SJSA1 (cell line): Measurements from ENCODE around the gene PLCB4. TPM values are rescaled to one million over a fixed set of nuclear protein-coding genes. Genes with fewer than 3 reads are reported as not detected.
A peak's percentile ranks its signal among the peaks of the same experiment; 100 is the strongest.

ENCODE experiments used
- DNase-seq, 2 experiments: peaks; one replicate each; pipeline ENCODE4 v3.0.0-alpha.2; 2015 to 2020; ENCODE audit warnings: low spot score in 2 of 2, low read depth in 1 of 2
- H3K27ac ChIP-seq: fragments of 250-450 bp; sonication (Bioruptor Pico); 2 replicates; pipeline ENCODE4 v1.5.1; 2020; ENCODE audit warnings: mild to moderate bottlenecking, moderate library complexity
- H3K27me3 ChIP-seq: fragments of 250-450 bp; sonication (Bioruptor Pico); replicated peaks from 2 replicates; pipeline ENCODE4 v1.5.1; 2020; ENCODE audit warnings: mild to moderate bottlenecking, moderate library complexity
- H3K36me3 ChIP-seq: fragments of 250-450 bp; sonication (Bioruptor Pico); 2 replicates; pipeline ENCODE4 v1.5.1; 2020; ENCODE audit warnings: mild to moderate bottlenecking
- H3K4me1 ChIP-seq: fragments of 250-450 bp; sonication (Bioruptor Pico); replicated peaks from 2 replicates; pipeline ENCODE4 v1.6.1; 2021; ENCODE audit warnings: mild to moderate bottlenecking
- H3K4me3 ChIP-seq: fragments of 250-450 bp; sonication (Bioruptor Pico); 2 replicates; pipeline ENCODE4 v1.5.1; 2020; ENCODE audit warnings: mild to moderate bottlenecking
- H3K9me3 ChIP-seq: fragments of 250-450 bp; sonication (Bioruptor Pico); replicated peaks from 2 replicates; pipeline ENCODE4 v1.5.1; 2020; ENCODE audit warnings: mild to moderate bottlenecking
- total RNA-seq: library from RNA; depleted of rRNA; stranded (reverse); fragments of >200 nt; shearing (Covaris generic); gene quantifications from 2 replicates; pipeline ENCODE4 v1.2.3, GENCODE V29; 2014

The PLCB4 gene
- total RNA-seq, 1 experiment from 2014 or later, result 9.3 TPM

- H3K4me3 ChIP-seq, result no peak overlapping the region
- no peaks in the 10 kb centered on the region for H3K9me3 ChIP-seq
- H3K4me1 ChIP-seq, result peaks cover 5% of the 10 kb centered on the region
- DNase-seq, result no peak
- H3K27ac ChIP-seq, result no peak overlapping the region
- no peaks in the 10 kb centered on the region for H3K27me3 ChIP-seq
- H3K36me3 ChIP-seq, result no peaks in the 10 kb centered on the region
These were observed 177.8 kb downstream of the PLCB4 start for GRCh38 chr20:9246731-9247130.

- no peaks in the 10 kb centered on the region for H3K36me3 ChIP-seq
- no peaks in the 10 kb centered on the region for H3K9me3 ChIP-seq
- H3K27me3 ChIP-seq, result no peaks in the 10 kb centered on the region
- no peak for DNase-seq
- no peaks in the 10 kb centered on the region for H3K4me1 ChIP-seq
- no peak overlapping the region for H3K27ac ChIP-seq
- H3K4me3 ChIP-seq, result no peak overlapping the region
These were observed 181.6 kb downstream of the PLCB4 start for GRCh38 chr20:9250511-9250910.

- H3K27ac ChIP-seq, result no peak overlapping the region
- H3K4me1 ChIP-seq, result no peaks in the 10 kb centered on the region
- no peak for DNase-seq
These were observed 184.2 kb downstream of the PLCB4 start for GRCh38 chr20:9253006-9253539.

GRCh38 chr20:9255171-9255570 is 186.3 kb downstream of the PLCB4 start:
- no peak for DNase-seq
- Histone ChIP-seq H3K27ac (no peak overlapping the region), H3K36me3 (no peaks in the 10 kb centered on the region), H3K9me3 (no peaks in the 10 kb centered on the region), H3K4me1 (peaks cover 10% of the 10 kb centered on the region; the same call in 1 of the 2 replicates), H3K27me3 (no peaks in the 10 kb centered on the region), H3K4me3 (no peak overlapping the region)

More at GRCh38 chr20:9253006-9253539, 184.2 kb downstream of the PLCB4 start:
- Histone ChIP-seq H3K36me3 (no peaks in the 10 kb centered on the region), H3K9me3 (no peaks in the 10 kb centered on the region), H3K27me3 (no peaks in the 10 kb centered on the region), H3K4me3 (no peak overlapping the region)

- no peak overlapping the region for H3K27ac ChIP-seq
- H3K9me3 ChIP-seq, result no peaks in the 10 kb centered on the region
- no peaks in the 10 kb centered on the region for H3K36me3 ChIP-seq
- peaks cover 12% of the 10 kb centered on the region; the same call in 1 of the 2 replicates for H3K4me1 ChIP-seq
- no peak for DNase-seq
- no peak overlapping the region for H3K4me3 ChIP-seq
- no peaks in the 10 kb centered on the region for H3K27me3 ChIP-seq
These were observed 187.5 kb downstream of the PLCB4 start for GRCh38 chr20:9256393-9256792.

GRCh38 chr20:9258901-9259300 is 190.0 kb downstream of the PLCB4 start:
- Histone ChIP-seq H3K27me3 (no peaks in the 10 kb centered on the region), H3K27ac (no peak overlapping the region), H3K9me3 (no peaks in the 10 kb centered on the region), H3K4me1 (peaks cover 12% of the 10 kb centered on the region; the same call in 1 of the 2 replicates), H3K4me3 (no peak overlapping the region), H3K36me3 (no peaks in the 10 kb centered on the region)
- no peak for DNase-seq

- Histone ChIP-seq H3K9me3 (no peaks in the 10 kb centered on the region), H3K27me3 (no peaks in the 10 kb centered on the region), H3K4me1 (peaks cover 12% of the 10 kb centered on the region; the same call in 1 of the 2 replicates), H3K36me3 (no peaks in the 10 kb centered on the region), H3K4me3 (no peak overlapping the region), H3K27ac (no peak overlapping the region)
- no peak for DNase-seq
These were observed 191.1 kb downstream of the PLCB4 start for GRCh38 chr20:9260027-9260426.

GRCh38 chr20:9261781-9262180 is 192.9 kb downstream of the PLCB4 start:
- no peaks in the 10 kb centered on the region for H3K27me3 ChIP-seq
- DNase-seq, result no peak
- no peaks in the 10 kb centered on the region for H3K36me3 ChIP-seq
- H3K4me3 ChIP-seq, result no peak overlapping the region
- peaks cover 12% of the 10 kb centered on the region; the same call in 1 of the 2 replicates for H3K4me1 ChIP-seq
- H3K27ac ChIP-seq, result no peak overlapping the region
- H3K9me3 ChIP-seq, result no peaks in the 10 kb centered on the region

GRCh38 chr20:9262653-9263194 is 193.8 kb downstream of the PLCB4 start:
- H3K4me3 ChIP-seq, result no peak overlapping the region

GRCh38 chr20:9269280-9269971 is 200.5 kb downstream of the PLCB4 start:
- no peaks in the 10 kb centered on the region for H3K9me3 ChIP-seq
- DNase-seq, result peak in 1 of 2 experiments; percentile 4
- H3K36me3 ChIP-seq, result no peaks in the 10 kb centered on the region
- H3K27me3 ChIP-seq, result no peaks in the 10 kb centered on the region
- peaks cover 4% of the 10 kb centered on the region for H3K4me1 ChIP-seq
- H3K4me3 ChIP-seq, result no peak overlapping the region
- no peak overlapping the region for H3K27ac ChIP-seq

More at GRCh38 chr20:9262653-9263194, 193.8 kb downstream of the PLCB4 start:
- Histone ChIP-seq H3K4me1 (peaks cover 12% of the 10 kb centered on the region; the same call in 1 of the 2 replicates), H3K27me3 (no peaks in the 10 kb centered on the region), H3K27ac (no peak overlapping the region), H3K9me3 (no peaks in the 10 kb centered on the region), H3K36me3 (no peaks in the 10 kb centered on the region)
- DNase-seq, result no peak

- Histone ChIP-seq H3K4me1 (peaks cover 4% of the 10 kb centered on the region), H3K4me3 (no peak overlapping the region), H3K27me3 (no peaks in the 10 kb centered on the region), H3K9me3 (no peaks in the 10 kb centered on the region), H3K27ac (no peak overlapping the region), H3K36me3 (no peaks in the 10 kb centered on the region)
- no peak for DNase-seq
These were observed 201.9 kb downstream of the PLCB4 start for GRCh38 chr20:9270831-9271230.

GRCh38 chr20:9276966-9277468 is 208.1 kb downstream of the PLCB4 start:
- no peaks in the 10 kb centered on the region for H3K27me3 ChIP-seq
- no peaks in the 10 kb centered on the region; the same call in 1 of the 2 replicates for H3K4me1 ChIP-seq
- H3K4me3 ChIP-seq, result no peak overlapping the region
- no peaks in the 10 kb centered on the region for H3K36me3 ChIP-seq
- DNase-seq, result no peak
- no peak overlapping the region for H3K27ac ChIP-seq
- H3K9me3 ChIP-seq, result no peaks in the 10 kb centered on the region

- Histone ChIP-seq H3K27ac (no peak overlapping the region), H3K4me3 (no peak overlapping the region)
- DNase-seq, result no peak
These were observed 211.1 kb downstream of the PLCB4 start for GRCh38 chr20:9279918-9280401.

GRCh38 chr20:9280666-9281065 is 211.8 kb downstream of the PLCB4 start:
- no peaks in the 10 kb centered on the region for H3K9me3 ChIP-seq
- no peaks in the 10 kb centered on the region; the same call in 1 of the 2 replicates for H3K4me1 ChIP-seq
- H3K27me3 ChIP-seq, result no peaks in the 10 kb centered on the region
- no peak overlapping the region for H3K4me3 ChIP-seq
- no peak for DNase-seq
- no peaks in the 10 kb centered on the region for H3K36me3 ChIP-seq
- H3K27ac ChIP-seq, result no peak overlapping the region

More at GRCh38 chr20:9279918-9280401, 211.1 kb downstream of the PLCB4 start:
- Histone ChIP-seq H3K27me3 (no peaks in the 10 kb centered on the region), H3K9me3 (no peaks in the 10 kb centered on the region), H3K4me1 (no peaks in the 10 kb centered on the region; the same call in 1 of the 2 replicates), H3K36me3 (no peaks in the 10 kb centered on the region)
